Adrenal gland (tissue), 12 donors: ENCODE results near the gene STARD5. TPM values are rescaled to one million over a fixed set of nuclear protein-coding genes. Genes with fewer than 3 reads are reported as not detected.

Source experiments
- DNase-seq, 7 donors: peaks; one replicate each; pipeline ENCODE4 v3.0.0-alpha.2; 2019 to 2020
- H3K27ac ChIP-seq, 5 donors: fragments of 200-600 bp; sonication (generic) in 4 of 5; 1 replicate in 3 of 5; 2 replicates in 2 of 5; pipeline versions ENCODE4 v1.5.1 to v1.8.0; 2016 to 2020; ENCODE audit warnings: mild to moderate bottlenecking in 1 of 5
- H3K27me3 ChIP-seq: fragments of 200-600 bp; 2 replicates; pipeline ENCODE4 v1.8.0; 2021
- H3K36me3 ChIP-seq, 2 donors: fragments of 200-600 bp; replicated peaks in 1 of 2; 1 replicate in 1 of 2; 2 replicates in 1 of 2; pipeline versions ENCODE4 v1.5.1 to v1.8.0; 2018 to 2022
- H3K4me1 ChIP-seq, 2 donors: fragments of 200-600 bp; replicated peaks in 1 of 2; 1 replicate in 1 of 2; 2 replicates in 1 of 2; pipeline versions ENCODE4 v1.5.1 to v1.8.0; 2018 to 2021
- H3K4me3 ChIP-seq, 4 donors: fragments of 200-600 bp; sonication (generic) in 3 of 4; one replicate each; pipeline ENCODE4 v1.5.1; 2016 to 2018
- H3K9me3 ChIP-seq, 3 donors: fragments of 200-600 bp; sonication (generic) in 1 of 3; replicated peaks in 1 of 3; 1 replicate in 2 of 3; 2 replicates in 1 of 3; pipeline versions ENCODE4 v1.5.1 to v1.8.0; 2016 to 2021
- CTCF ChIP-seq, 6 experiments: fragments of 450-650 bp in 4 of 6; fragments of 200-600 bp in 2 of 6; sonication (generic) in 1 of 6; IDR thresholded peaks; 1 replicate in 5 of 6; 2 replicates in 1 of 6; pipeline versions ENCODE4 v1.5.1 to v1.8.0; 2016 to 2021; ENCODE audit warnings: antibody characterized with exemption in 6 of 6, mild to moderate bottlenecking in 2 of 6, moderate library complexity in 1 of 6
- POLR2A ChIP-seq, 2 donors: fragments of 450-650 bp; IDR thresholded peaks; one replicate each; pipeline ENCODE4 v1.6.1; 2017; ENCODE audit warnings: antibody characterized with exemption in 2 of 2, mild to moderate bottlenecking in 2 of 2, moderate library complexity in 1 of 2
- WGBS, 4 donors: extraction: QIAGEN DNeasy Blood & Tissue Kit in 2 of 4; methylation state at CpG; one replicate each; pipeline versions ENCODE4 v1.1.5 to v1.1.7; 2013 to 2017; 5-methylcytosine and 5-hydroxymethylcytosine counted together
- intact Hi-C, 2 donors: fragments of 100-400 bp; cut with DNase I; formaldehyde crosslinking; loops; one replicate each; pipeline versions ENCODE4 v1.14.1 to v1.15.0; 2022 to 2023
- polyA plus RNA-seq, 3 donors: library from polyadenylated mRNA; stranded (reverse); fragments of 200-250 nt in 2 of 3; fragments of 350-450 nt in 1 of 3; fragmentation: Illumina TruSeq in 1 of 3; extraction: RNeasy Lipid Tissue Mini Kit (QIAGEN cat#74804) in 1 of 3; gene quantifications; one replicate each; pipeline ENCODE4 v1.2.3, GENCODE V29; 2013 to 2014
- total RNA-seq, 9 donors: library from RNA; depleted of rRNA in 4 of 9; stranded (reverse); fragments of >200 nt in 4 of 9; fragments of 120-200 nt in 1 of 9; fragmentation: NEBNext Ultra II Directional in 1 of 9; extraction: Animal tissue kit (Norgen Biotek cat#: 25700) in 1 of 9; gene quantifications; one replicate each; pipeline versions ENCODE4 v1.1.0 to v1.2.4, GENCODE V29; 2013 to 2023
- donor health status: healthy with polysubstance abuse.
- donor health status: Bipolar disorder and iron deficiency.
- donor health status: DM: yes; HTN: yes; CAD: no.
- donor health status: DM: no; HTN: no; CAD: no.
- donor health status: DM: no; HTN: no; CAD: no.
- donor health status: DM: yes; HTN: yes; CAD: no.

The STARD5 gene
- total and polyA plus RNA-seq, 12 donors, result 0.97 to 6.1 (median 3.5) TPM

GRCh38 chr15:81268881-81269601, 54.9 kb downstream of the STARD5 start:
- Histone ChIP-seq H3K27ac (no peak overlapping the region), H3K36me3 (no peaks in the 10 kb centered on the region), H3K4me1 (peaks cover 0 to 3% of the 10 kb centered on the region in 2 donors), H3K27me3 (no peaks in the 10 kb centered on the region), H3K4me3 (no peak overlapping the region), H3K9me3 (no peaks in the 10 kb centered on the region)
- no peak for DNase-seq
- TF ChIP-seq CTCF (IDR thresholded peaks at IDR 0.05) (no peak), POLR2A (IDR thresholded peaks at IDR 0.05) (no peak)
- intact Hi-C loops, result loop anchor here (5.0 to 10.0 kb wide), 3 partner anchors 117 to 294 kb away; no protein-coding TSS in a partner anchor
- WGBS, 4 donors, result 74 to 82% (median 79%) methylated on average over 7 to 10 of the region's 10 CpGs

GRCh38 chr15:81268340-81268739, 55.6 kb downstream of the STARD5 start:
- no peak for DNase-seq
- H3K36me3 ChIP-seq, result no peaks in the 10 kb centered on the region
- H3K9me3 ChIP-seq, result no peaks in the 10 kb centered on the region
- 81 to 89% (median 86%) methylated on average over 3 to 5 of the region's 5 CpGs for WGBS, 4 donors
- H3K27me3 ChIP-seq, result no peaks in the 10 kb centered on the region
- no peak overlapping the region for H3K27ac ChIP-seq
- no peak overlapping the region for H3K4me3 ChIP-seq
- TF ChIP-seq POLR2A (IDR thresholded peaks at IDR 0.05) (no peak), CTCF (IDR thresholded peaks at IDR 0.05) (no peak)
- intact Hi-C loops, result loop anchor here (5.0 to 10.0 kb wide), 3 partner anchors 116 to 294 kb away; no protein-coding TSS in a partner anchor
- peaks cover 0 to 3% of the 10 kb centered on the region in 2 donors for H3K4me1 ChIP-seq

GRCh38 chr15:81265944-81266775, 57.8 kb downstream of the STARD5 start:
- intact Hi-C loops, result loop anchor here (2.0 to 10.0 kb wide), 4 partner anchors 114 to 291 kb away; no protein-coding TSS in a partner anchor

More at GRCh38 chr15:81265944-81266775, 57.8 kb downstream of the STARD5 start:
- H3K36me3 ChIP-seq, result no peaks in the 10 kb centered on the region
- 3 to 6% (median 4%) methylated on average over 11 to 14 of the region's 14 CpGs for WGBS, 4 donors
- no peak overlapping the region for H3K4me3 ChIP-seq
- H3K9me3 ChIP-seq, result no peaks in the 10 kb centered on the region
- H3K27ac ChIP-seq, result no peak overlapping the region
- H3K4me1 ChIP-seq, result peaks cover 0 to 3% of the 10 kb centered on the region in 2 donors
- no peak for TF ChIP-seq POLR2A (IDR thresholded peaks at IDR 0.05)
- peak; percentile 74 to 90 (median 80) for TF ChIP-seq CTCF (IDR thresholded peaks at IDR 0.05)
- DNase-seq, result peak; percentile 66 to 91 (median 83)
- H3K27me3 ChIP-seq, result no peaks in the 10 kb centered on the region
